HepG2 (cell line): ENCODE measurements around the gene MB21D2. TPM values are rescaled to one million over a fixed set of nuclear protein-coding genes. Genes with fewer than 3 reads are reported as not detected.

Experiments
- ATF7-NPFF ChIP-seq: sonication (generic); formaldehyde crosslinking; IDR thresholded peaks from 2 replicates; pipeline ENCODE4 v1.8.1; 2023; ENCODE audit warnings: mild to moderate bottlenecking, low read depth, missing genetic modification reagents, moderate library complexity
- CBX5 ChIP-seq: sonication (generic); formaldehyde crosslinking; IDR thresholded peaks from 2 replicates; pipeline ENCODE4 v1.4.0; 2020; ENCODE audit warnings: missing genetic modification reagents, borderline replicate concordance
- CREB1 ChIP-seq, 2 experiments: fragments of 450-650 bp in 1 of 2; IDR thresholded peaks; 2 replicates each; pipeline ENCODE4 v1.6.1; 2016 to 2017; ENCODE audit warnings: control low read depth in 1 of 2, mild to moderate bottlenecking in 1 of 2, missing compliant biosample characterization in 1 of 2, missing genetic modification characterization in 1 of 2
- GLMP ChIP-seq: sonication (generic); formaldehyde crosslinking; IDR thresholded peaks from 2 replicates; pipeline ENCODE4 v1.9.0; 2021; ENCODE audit warnings: missing genetic modification reagents, mild to moderate bottlenecking, borderline replicate concordance
- IRX3 ChIP-seq: sonication (generic); formaldehyde crosslinking; IDR thresholded peaks from 2 replicates; pipeline ENCODE4 v1.8.1; 2023; ENCODE audit warnings: mild to moderate bottlenecking, low read depth, missing genetic modification reagents, borderline replicate concordance
- JARID2 ChIP-seq: sonication (generic); formaldehyde crosslinking; IDR thresholded peaks from 2 replicates; pipeline ENCODE4 v1.8.1; 2023; ENCODE audit warnings: missing genetic modification reagents, inconsistent platforms; ENCODE audit not compliant: insufficient replicate concordance
- RARA ChIP-seq: IDR thresholded peaks from 2 replicates; pipeline ENCODE4 v1.6.1; 2016; ENCODE audit warnings: missing genetic modification reagents, missing compliant biosample characterization
- YEATS4 ChIP-seq: sonication (generic); formaldehyde crosslinking; IDR thresholded peaks from 2 replicates; pipeline ENCODE4 v1.4.0; 2020; ENCODE audit warnings: missing genetic modification reagents, borderline replicate concordance
- ZBTB37 ChIP-seq: sonication (generic); formaldehyde crosslinking; IDR thresholded peaks from 2 replicates; pipeline ENCODE4 v1.4.0; 2020; ENCODE audit warnings: mild to moderate bottlenecking, missing genetic modification reagents
- ZNF281 ChIP-seq: sonication (generic); formaldehyde crosslinking; IDR thresholded peaks from 2 replicates; pipeline ENCODE4 v1.4.0; 2020; ENCODE audit warnings: missing genetic modification reagents, borderline replicate concordance
- ZNF296 ChIP-seq: sonication (generic); formaldehyde crosslinking; conservative IDR thresholded peaks from 2 replicates; pipeline ENCODE4 v1.5.0; 2020; ENCODE audit warnings: mild to moderate bottlenecking, missing genetic modification reagents
- ZNF766 ChIP-seq: sonication (generic); formaldehyde crosslinking; IDR thresholded peaks from 2 replicates; pipeline ENCODE4 v1.5.0; 2020; ENCODE audit warnings: missing genetic modification reagents, borderline replicate concordance
- polyA plus RNA-seq, 8 experiments: library from polyadenylated mRNA; depleted of rRNA in 3 of 8; stranded (reverse) in 7 of 8; unstranded in 1 of 8; fragments of >200 nt; fragmentation: Illumina TruSeq in 4 of 8; extraction: Trizol in 4 of 8; gene quantifications; 2 replicates each; pipeline versions ENCODE4 v1.2.1 to v1.2.3, GENCODE V29; 2011 to 2016; ENCODE audit warnings: low read depth in 4 of 8, missing spikeins in 1 of 8, mixed read lengths in 1 of 8; ENCODE audit not compliant: insufficient read depth in 1 of 8
- total RNA-seq, 5 experiments: library from RNA; depleted of rRNA; stranded (reverse); fragments of >200 nt; fragmentation: Illumina TruSeq; extraction: Trizol; gene quantifications; 2 replicates each; pipeline ENCODE4 v1.2.3, GENCODE V29; 2016; ENCODE audit warnings: low read depth in 1 of 5
- TF ChIP-seq, protein P1 (sequence below): sonication (generic); formaldehyde crosslinking; IDR thresholded peaks from 2 replicates; pipeline ENCODE4 v1.4.0; 2020; ENCODE audit warnings: mild to moderate bottlenecking, missing genetic modification reagents, borderline replicate concordance
- TF ChIP-seq, protein P2 (sequence below): sonication (generic); formaldehyde crosslinking; IDR thresholded peaks from 2 replicates; pipeline ENCODE4 v1.8.0; 2022; ENCODE audit warnings: mild to moderate bottlenecking, missing genetic modification reagents
- TF ChIP-seq, protein P3 (sequence below): sonication (generic); formaldehyde crosslinking; IDR thresholded peaks from 2 replicates; pipeline ENCODE4 v1.4.0; 2020; ENCODE audit warnings: low read depth, mild to moderate bottlenecking, missing genetic modification reagents

MB21D2 gene
- total and polyA plus RNA-seq, 2 of the 13 experiments (the other 11 are each of a cell fraction or from before 2014, with no cell fraction given): 0.90 to 1.6 TPM

- TF ChIP-seq, protein P1, sequence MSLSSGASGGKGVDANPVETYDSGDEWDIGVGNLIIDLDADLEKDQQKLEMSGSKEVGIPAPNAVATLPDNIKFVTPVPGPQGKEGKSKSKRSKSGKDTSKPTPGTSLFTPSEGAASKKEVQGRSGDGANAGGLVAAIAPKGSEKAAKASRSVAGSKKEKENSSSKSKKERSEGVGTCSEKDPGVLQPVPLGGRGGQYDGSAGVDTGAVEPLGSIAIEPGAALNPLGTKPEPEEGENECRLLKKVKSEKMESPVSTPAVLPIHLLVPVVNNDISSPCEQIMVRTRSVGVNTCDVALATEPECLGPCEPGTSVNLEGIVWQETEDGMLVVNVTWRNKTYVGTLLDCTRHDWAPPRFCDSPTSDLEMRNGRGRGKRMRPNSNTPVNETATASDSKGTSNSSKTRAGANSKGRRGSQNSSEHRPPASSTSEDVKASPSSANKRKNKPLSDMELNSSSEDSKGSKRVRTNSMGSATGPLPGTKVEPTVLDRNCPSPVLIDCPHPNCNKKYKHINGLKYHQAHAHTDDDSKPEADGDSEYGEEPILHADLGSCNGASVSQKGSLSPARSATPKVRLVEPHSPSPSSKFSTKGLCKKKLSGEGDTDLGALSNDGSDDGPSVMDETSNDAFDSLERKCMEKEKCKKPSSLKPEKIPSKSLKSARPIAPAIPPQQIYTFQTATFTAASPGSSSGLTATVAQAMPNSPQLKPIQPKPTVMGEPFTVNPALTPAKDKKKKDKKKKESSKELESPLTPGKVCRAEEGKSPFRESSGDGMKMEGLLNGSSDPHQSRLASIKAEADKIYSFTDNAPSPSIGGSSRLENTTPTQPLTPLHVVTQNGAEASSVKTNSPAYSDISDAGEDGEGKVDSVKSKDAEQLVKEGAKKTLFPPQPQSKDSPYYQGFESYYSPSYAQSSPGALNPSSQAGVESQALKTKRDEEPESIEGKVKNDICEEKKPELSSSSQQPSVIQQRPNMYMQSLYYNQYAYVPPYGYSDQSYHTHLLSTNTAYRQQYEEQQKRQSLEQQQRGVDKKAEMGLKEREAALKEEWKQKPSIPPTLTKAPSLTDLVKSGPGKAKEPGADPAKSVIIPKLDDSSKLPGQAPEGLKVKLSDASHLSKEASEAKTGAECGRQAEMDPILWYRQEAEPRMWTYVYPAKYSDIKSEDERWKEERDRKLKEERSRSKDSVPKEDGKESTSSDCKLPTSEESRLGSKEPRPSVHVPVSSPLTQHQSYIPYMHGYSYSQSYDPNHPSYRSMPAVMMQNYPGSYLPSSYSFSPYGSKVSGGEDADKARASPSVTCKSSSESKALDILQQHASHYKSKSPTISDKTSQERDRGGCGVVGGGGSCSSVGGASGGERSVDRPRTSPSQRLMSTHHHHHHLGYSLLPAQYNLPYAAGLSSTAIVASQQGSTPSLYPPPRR: peak; percentile 55; the same call in 1 of the 2 replicates
- no peak for TF ChIP-seq CREB1 (IDR thresholded peaks at IDR 0.05)
- TF ChIP-seq CREB1 (CRISPR knock-in tag; IDR thresholded peaks at IDR 0.05): no peak; the same call in 1 of the 2 replicates
- peak; percentile 70; the same call in 1 of the 2 replicates for TF ChIP-seq ZNF281 (CRISPR knock-in tag)
- peak; percentile 88 for TF ChIP-seq ZBTB37 (CRISPR knock-in tag)
- TF ChIP-seq RARA (CRISPR knock-in tag): peak; percentile 100
- TF ChIP-seq ZNF766 (CRISPR knock-in tag): no peak
- TF ChIP-seq ATF7-NPFF (CRISPR knock-in tag): no peak
- no peak for TF ChIP-seq ZNF296 (CRISPR knock-in tag)
- TF ChIP-seq, protein P2, sequence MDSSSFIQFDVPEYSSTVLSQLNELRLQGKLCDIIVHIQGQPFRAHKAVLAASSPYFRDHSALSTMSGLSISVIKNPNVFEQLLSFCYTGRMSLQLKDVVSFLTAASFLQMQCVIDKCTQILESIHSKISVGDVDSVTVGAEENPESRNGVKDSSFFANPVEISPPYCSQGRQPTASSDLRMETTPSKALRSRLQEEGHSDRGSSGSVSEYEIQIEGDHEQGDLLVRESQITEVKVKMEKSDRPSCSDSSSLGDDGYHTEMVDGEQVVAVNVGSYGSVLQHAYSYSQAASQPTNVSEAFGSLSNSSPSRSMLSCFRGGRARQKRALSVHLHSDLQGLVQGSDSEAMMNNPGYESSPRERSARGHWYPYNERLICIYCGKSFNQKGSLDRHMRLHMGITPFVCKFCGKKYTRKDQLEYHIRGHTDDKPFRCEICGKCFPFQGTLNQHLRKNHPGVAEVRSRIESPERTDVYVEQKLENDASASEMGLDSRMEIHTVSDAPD (CRISPR knock-in tag): peak; percentile 91
- no peak for TF ChIP-seq JARID2 (CRISPR knock-in tag)
- TF ChIP-seq, protein P3, sequence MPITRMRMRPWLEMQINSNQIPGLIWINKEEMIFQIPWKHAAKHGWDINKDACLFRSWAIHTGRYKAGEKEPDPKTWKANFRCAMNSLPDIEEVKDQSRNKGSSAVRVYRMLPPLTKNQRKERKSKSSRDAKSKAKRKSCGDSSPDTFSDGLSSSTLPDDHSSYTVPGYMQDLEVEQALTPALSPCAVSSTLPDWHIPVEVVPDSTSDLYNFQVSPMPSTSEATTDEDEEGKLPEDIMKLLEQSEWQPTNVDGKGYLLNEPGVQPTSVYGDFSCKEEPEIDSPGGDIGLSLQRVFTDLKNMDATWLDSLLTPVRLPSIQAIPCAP (CRISPR knock-in tag): no peak
- TF ChIP-seq IRX3 (CRISPR knock-in tag): no peak
- no peak for TF ChIP-seq GLMP
- no peak for TF ChIP-seq YEATS4
- no peak for TF ChIP-seq CBX5 (CRISPR knock-in tag)
These were observed 65.8 kb downstream of the MB21D2 start (continued) for GRCh38 chr3:192851821-192852372.
